SKM-1 treated with dmso at 0.1 percent for 144 hours (cell line): ENCODE data around the gene GATAD2A.
A peak's percentile ranks its signal among the peaks of the same experiment; 100 is the strongest.
"Not testable (repeated sequence)": the region's sequence is repeated elsewhere in the genome, so short reads cannot be mapped to it uniquely, and the experiment has no call there.

Source experiments
- DNase-seq: peaks from one replicate; lab custom pipeline; 2025; ENCODE audit not compliant: unreplicated experiment; lab: John Stamatoyannopoulos, UW

The GATAD2A gene, protein sequence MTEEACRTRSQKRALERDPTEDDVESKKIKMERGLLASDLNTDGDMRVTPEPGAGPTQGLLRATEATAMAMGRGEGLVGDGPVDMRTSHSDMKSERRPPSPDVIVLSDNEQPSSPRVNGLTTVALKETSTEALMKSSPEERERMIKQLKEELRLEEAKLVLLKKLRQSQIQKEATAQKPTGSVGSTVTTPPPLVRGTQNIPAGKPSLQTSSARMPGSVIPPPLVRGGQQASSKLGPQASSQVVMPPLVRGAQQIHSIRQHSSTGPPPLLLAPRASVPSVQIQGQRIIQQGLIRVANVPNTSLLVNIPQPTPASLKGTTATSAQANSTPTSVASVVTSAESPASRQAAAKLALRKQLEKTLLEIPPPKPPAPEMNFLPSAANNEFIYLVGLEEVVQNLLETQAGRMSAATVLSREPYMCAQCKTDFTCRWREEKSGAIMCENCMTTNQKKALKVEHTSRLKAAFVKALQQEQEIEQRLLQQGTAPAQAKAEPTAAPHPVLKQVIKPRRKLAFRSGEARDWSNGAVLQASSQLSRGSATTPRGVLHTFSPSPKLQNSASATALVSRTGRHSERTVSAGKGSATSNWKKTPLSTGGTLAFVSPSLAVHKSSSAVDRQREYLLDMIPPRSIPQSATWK

DNA sequence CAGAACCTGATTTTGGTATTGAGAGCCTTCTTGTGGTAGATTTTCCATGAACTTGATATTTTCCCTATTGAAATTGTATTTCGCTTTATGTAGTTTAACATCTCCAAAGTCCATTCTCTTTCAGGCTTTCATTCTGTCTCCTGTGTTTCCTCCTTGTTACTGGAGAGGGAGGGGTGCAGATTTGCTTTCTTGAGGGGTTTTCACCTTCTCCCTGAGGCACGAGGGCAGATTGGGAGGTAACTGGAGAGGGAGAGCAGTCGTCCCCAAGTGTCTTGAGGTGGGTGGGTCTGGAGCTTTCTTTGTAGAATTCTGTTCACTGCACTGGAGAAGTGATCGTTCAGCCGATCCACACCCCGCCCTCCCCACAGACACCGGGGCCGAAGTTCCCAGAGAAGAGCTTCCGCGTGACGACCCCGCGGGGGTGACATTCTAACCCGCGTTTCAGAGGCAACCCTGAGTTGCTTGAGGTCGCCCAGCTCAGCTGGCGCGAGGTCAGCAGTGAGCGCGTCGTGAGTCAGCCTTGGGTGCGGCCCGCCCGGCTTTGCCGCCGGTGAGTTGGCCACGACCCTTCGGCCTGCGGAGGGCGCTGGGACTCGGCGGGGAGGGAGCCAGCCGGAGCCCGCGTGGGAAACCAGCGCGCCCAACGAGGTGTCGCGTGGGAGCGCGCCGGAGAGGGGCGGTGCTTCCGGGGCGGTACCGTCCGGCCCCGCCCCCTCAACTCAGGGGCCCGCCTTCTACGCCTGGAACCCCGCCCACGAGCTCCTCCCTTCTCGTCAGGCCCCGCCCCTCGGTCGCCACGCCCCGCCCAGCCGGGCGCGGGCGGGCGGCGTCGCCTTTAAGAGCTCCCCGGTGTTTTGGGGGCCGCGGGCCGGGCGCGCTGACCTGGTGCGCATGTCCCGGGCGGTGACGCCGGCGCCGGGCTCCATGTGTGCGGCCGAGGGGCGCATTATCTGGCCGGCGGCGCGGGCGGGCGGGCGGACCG, at the start of gene GATAD2A:
Gene GATAD2A (plus strand): TSS at position 797 of the 982 bp plus-strand sequence. CDS start 59,671 bp downstream, outside the sequence.
- peak; percentile 63 for DNase-seq

DNA sequence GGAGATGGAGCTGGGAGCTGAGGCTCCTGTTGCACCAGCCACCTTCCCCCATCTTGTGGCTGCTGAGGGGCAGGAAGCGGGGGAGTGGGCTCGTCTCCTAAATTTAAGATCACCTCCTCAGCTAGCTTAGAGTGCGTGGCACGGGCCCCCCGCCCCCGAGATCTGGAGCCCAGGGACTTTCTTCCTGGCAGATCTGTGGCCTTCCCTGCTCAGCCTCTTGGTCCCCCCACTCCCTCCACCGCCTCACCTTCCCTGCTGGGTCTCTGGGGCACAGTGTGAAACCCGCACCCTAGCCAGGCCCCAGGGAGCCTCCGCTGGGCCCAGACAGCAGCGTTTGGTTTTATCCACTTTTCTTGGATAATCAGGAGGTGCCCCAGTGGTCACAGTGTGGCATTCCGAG, 49.0 kb upstream of the GATAD2A start:
- DNase-seq: no peak

GRCh38 chr19:19356901-19357566, 48.4 kb upstream of the GATAD2A start:
- DNase-seq: no peak

- DNase-seq: peak; percentile 65
Observed at GRCh38 chr19:19361075-19361594, 44.3 kb upstream of the GATAD2A start.

DNA sequence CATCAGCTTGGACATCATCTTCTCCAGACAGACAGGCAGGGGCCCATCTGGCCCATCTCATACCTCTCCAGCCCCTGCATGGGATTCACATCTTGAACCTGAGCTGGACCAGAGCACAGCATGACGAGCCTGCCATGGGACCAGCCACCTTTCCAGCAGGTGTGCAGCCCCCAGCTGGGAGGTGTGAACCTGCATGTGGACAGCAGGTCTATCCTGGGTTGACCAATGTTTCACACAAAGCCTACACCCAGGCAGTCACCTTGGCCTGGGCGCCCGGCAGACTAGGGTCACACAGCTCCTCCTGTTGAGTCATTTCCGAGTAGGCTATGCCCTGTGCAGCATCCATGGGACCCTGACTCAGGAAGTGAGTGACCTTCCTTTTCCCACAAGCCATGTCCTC, 43.4 kb upstream of the GATAD2A start:
- no peak for DNase-seq

GRCh38 chr19:19366434-19367396, 38.8 kb upstream of the GATAD2A start:
- DNase-seq: peak; percentile 80

- DNase-seq: no peak
Observed at GRCh38 chr19:19368087-19368486, 37.4 kb upstream of the GATAD2A start.

- no peak for DNase-seq
Observed at GRCh38 chr19:19371059-19371458, 34.4 kb upstream of the GATAD2A start.

- peak; percentile 92 for DNase-seq
Observed at GRCh38 chr19:19372656-19373416, 32.6 kb upstream of the GATAD2A start.

DNA sequence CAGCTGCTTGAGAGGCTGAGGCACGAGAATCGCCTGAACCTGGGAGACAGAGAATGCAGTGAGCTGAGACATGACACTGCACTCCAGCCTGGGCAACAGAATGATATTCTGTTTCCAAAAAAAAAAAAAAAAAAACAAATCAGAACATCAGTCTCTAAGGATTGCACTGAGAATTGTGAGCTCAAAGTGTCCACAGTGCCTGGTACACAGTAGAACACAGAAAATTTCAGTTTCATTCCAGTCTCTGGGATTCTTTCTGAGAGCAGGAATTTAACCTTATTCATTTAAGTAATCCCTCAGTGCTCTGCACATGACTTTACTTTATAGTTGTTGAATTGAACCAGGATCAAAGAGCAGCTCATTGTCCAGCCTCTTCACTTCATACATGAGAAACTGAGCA, 25.9 kb upstream of the GATAD2A start:
- DNase-seq: no peak

- not testable (repeated sequence) for DNase-seq
Observed at GRCh38 chr19:19380316-19380715, 25.2 kb upstream of the GATAD2A start.

GRCh38 chr19:19381007-19381926, 24.2 kb upstream of the GATAD2A start:
- no peak for DNase-seq

GRCh38 chr19:19382118-19382517, 23.4 kb upstream of the GATAD2A start:
- no peak for DNase-seq

- no peak for DNase-seq
Observed at GRCh38 chr19:19384486-19384885, 21.0 kb upstream of the GATAD2A start.

GRCh38 chr19:19385131-19385895, 20.2 kb upstream of the GATAD2A start:
- peak; percentile 98 for DNase-seq

DNA sequence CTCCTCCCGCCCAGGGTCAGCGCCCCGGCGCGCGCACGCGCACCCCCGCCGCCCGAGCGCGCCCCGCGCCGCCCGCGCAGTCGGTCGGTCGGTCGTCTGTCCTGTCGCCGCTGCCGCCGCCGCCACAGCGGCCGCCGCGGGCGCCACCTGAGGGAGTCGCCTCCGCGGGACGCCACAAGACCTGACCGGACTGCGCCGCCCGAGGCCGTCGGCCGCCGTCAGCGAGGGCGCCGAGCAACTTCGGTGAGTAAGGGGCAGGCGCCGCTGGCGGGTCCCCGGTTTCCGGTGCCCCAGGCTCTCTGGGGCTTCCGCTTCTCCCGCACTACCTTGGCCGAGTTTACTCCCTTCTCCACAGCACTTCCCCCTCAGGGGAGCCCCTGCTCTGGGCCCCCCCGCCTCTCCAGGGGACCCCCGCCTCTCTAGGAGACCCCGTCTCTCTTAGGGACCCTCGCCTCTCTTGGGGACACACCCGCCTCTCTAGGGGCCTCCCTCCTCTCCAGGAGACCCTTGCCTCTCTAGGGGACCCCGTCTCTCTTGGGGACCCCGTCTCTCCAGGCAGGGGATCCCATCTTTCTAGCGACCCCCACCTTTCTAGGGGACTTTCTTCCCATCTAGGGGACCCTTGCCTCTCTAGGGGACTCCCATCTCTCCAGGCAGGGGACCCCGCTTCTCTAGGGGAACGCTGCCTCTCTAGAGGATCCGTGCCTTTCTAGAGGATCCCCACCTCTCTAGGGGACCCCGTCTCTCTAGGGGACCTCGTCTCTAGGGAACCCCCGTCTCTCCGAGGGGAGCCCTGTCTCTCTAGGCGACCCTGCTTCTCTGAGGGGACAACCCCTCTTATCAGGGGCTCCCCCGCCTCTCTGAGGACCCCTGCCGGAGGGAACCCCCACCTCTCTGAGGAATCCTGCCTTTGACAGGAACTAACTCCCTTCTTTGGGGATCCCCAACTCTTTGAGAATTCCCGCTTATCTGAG, 19.3 kb upstream of the GATAD2A start:
- peak; percentile 37 for DNase-seq
